ENCODE data around the gene TEKT5.
"Not testable (repeated sequence)": the region's sequence is repeated elsewhere in the genome, so short reads cannot be mapped to it uniquely, and the experiment has no call there.

Gene TEKT5

DNA sequence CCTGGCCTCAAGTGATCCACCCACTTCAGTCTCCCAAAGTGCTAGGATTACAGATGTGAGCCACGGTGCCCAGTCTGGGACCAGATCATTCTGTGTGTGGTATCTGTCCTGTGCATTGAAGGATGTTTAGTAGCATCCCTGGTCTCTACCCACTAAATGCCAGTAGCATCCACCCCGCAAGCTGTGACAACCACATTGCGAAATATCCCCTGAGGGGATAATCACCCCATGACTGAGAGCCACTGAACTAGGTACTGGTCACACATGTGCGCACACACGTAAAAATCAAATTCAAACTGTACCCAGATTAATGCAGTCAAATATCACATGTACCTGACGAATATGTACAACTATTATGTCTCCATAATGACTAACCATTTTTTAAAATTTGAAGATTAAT lies 35.8 kb downstream of the TEKT5 start:
- peaks cover 5% of the 10 kb centered on the region; the same call in 1 of the 2 replicates for H3K9me3 ChIP-seq (ENCODE audit: control insufficient read depth, insufficient read depth, low read length)
- no peaks in the 10 kb centered on the region for H3K36me3 ChIP-seq (ENCODE audit: insufficient read depth, low read length)
- no peak overlapping the region for H3K9ac ChIP-seq (ENCODE audit: low read depth, low read length)
- H3K4me1 ChIP-seq (ENCODE audit: insufficient read depth, low read length), result no peaks in the 10 kb centered on the region

DNA sequence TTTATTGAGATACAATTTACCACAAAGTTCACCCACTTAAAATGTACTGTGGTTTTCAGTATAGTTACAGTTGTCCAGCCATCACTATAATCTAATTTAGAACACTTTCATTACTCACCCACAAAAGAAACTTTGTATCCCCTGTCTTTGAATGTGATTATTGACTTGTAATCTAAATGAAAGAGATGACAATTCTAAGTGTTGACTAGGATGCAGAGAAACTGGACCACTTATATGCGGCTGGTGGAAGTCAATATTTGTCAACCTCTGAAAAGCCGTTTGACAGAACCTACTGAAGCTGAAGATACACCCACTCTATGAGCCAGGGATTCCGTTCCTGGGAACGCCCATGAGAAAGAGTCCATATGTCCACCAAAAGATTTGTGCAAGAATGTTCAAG lies 36.8 kb downstream of the TEKT5 start:
- Histone ChIP-seq H3K9me3 (ENCODE audit: control insufficient read depth, insufficient read depth, low read length) (peaks cover 5% of the 10 kb centered on the region; the same call in 1 of the 2 replicates), H3K9ac (ENCODE audit: low read depth, low read length) (no peak overlapping the region), H3K36me3 (ENCODE audit: insufficient read depth, low read length) (no peaks in the 10 kb centered on the region), H3K4me1 (ENCODE audit: insufficient read depth, low read length) (no peaks in the 10 kb centered on the region)

GRCh38 chr16:10656618-10657017 lies 38.1 kb downstream of the TEKT5 start:
- no peaks in the 10 kb centered on the region for H3K9me3 ChIP-seq (ENCODE audit: control insufficient read depth, insufficient read depth, low read length)
- H3K36me3 ChIP-seq (ENCODE audit: insufficient read depth, low read length), result no peaks in the 10 kb centered on the region
- H3K4me1 ChIP-seq (ENCODE audit: insufficient read depth, low read length), result no peaks in the 10 kb centered on the region
- no peak overlapping the region for H3K9ac ChIP-seq (ENCODE audit: low read depth, low read length)

GRCh38 chr16:10655415-10655977 lies 39.2 kb downstream of the TEKT5 start:
- no peak overlapping the region for H3K9ac ChIP-seq (ENCODE audit: low read depth, low read length)
- no peaks in the 10 kb centered on the region for H3K36me3 ChIP-seq (ENCODE audit: insufficient read depth, low read length)
- no peaks in the 10 kb centered on the region for H3K4me1 ChIP-seq (ENCODE audit: insufficient read depth, low read length)
- no peaks in the 10 kb centered on the region for H3K9me3 ChIP-seq (ENCODE audit: control insufficient read depth, insufficient read depth, low read length)

DNA sequence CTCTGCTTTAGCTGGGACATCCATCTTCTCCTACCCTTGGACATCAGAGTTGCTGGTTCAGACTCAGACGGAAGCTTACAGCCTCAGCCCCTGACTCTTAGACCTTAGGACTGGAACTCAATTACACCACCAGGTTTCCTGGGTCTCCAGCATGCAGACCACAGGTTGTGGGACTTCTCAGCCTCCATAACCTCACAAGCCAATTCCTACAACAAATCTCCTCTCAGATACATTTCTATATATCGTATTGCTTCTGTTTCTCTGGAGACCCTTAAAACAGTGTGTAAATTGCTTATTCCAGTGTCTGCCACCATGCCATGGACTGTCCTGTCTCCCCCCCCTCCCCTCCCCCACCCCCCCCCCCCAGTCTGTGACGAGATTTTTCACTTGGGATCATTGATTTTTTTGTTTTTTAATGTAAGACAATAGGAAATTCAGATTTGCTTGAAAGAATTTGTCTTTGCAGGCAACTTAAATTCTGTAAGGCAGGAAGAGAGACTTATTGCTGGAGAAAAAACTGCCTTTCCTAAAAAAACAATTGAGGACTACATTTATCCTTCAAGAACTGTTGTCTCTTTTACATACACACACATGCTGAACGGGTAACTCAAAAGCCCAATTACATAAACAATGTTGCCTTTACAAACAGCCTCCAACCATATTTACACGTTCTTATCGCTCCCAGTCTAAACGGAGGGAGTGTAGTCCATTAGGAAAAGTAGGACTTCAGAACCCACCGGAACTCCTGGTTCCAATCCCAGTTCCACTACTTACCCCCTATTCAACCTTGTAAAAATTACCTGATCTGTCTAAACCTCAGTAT lies 39.9 kb downstream of the TEKT5 start:
- no peak overlapping the region for H3K9ac ChIP-seq (ENCODE audit: low read depth, low read length)
- no peaks in the 10 kb centered on the region for H3K36me3 ChIP-seq (ENCODE audit: insufficient read depth, low read length)
- no peaks in the 10 kb centered on the region for H3K9me3 ChIP-seq (ENCODE audit: control insufficient read depth, insufficient read depth, low read length)
- H3K4me1 ChIP-seq (ENCODE audit: insufficient read depth, low read length), result no peaks in the 10 kb centered on the region

DNA sequence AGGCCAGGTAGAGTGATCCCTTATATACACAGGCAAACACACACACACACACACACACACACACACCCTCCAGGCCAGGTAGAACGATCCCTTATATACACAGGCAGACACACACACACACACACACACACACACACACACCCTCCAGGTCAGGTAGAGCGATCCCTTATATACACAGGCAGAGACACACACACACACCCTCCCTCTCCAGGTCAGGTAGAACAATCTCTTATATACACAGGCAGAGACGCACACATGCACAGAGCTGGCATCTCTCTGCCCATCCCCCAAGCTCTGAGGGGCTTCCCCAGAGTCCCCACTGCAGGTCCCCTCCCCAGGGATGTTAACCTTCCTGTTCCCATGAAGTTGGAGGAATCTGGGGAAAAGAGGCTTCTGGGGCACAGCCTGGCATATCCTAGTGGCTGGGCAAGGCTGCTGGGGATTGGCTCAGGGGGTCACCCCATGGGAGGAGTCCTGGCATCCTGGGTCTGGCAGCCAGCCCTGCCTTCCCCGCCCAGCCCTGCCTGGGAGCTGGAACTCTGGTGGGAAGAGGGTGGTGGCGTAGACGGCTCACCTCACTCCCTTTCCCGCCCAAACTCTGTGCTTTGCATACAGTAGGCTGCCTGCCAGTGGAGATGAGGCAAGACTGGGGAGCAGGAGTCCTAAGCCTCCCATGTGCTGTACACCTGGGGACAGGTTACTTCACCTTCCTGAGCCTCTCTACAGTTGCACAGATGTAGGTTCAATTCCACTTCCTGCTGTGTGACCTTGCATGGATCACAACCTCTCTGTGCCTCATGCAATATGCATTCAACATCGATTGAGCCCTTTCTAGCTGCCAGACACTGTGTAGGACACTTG lies 41.8 kb downstream of the TEKT5 start:
- H3K4me1 ChIP-seq (ENCODE audit: insufficient read depth, low read length), result no peaks in the 10 kb centered on the region
- H3K36me3 ChIP-seq (ENCODE audit: insufficient read depth, low read length), result no peaks in the 10 kb centered on the region
- no peak overlapping the region for H3K9ac ChIP-seq (ENCODE audit: low read depth, low read length)
- no peaks in the 10 kb centered on the region for H3K9me3 ChIP-seq (ENCODE audit: control insufficient read depth, insufficient read depth, low read length)

DNA sequence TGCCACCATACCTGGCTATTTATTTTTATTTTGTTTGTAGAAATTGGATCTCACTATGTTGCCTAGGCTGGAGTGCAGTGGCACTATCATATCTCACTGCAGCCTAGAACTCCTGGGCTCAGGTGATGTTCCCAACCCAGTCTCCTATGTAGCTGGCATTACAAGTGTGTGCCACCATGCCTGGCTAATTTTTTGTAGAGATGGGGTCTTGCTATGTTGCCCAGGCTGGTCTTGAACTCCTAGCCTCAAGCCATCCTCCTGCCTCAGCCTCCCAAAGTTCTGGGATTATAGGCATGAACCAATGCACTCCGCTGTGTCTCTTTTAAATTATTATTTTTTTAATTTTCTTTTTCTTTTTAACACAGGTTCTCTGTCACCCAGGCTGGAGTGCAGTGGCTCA lies 45.6 kb downstream of the TEKT5 start:
- H3K9ac ChIP-seq (ENCODE audit: low read depth, low read length); H3K9me3 ChIP-seq (ENCODE audit: control insufficient read depth, insufficient read depth, low read length); H3K4me1 ChIP-seq (ENCODE audit: insufficient read depth, low read length); H3K36me3 ChIP-seq (ENCODE audit: insufficient read depth, low read length): not testable (repeated sequence)

GRCh38 chr16:10647721-10648296 lies 46.9 kb downstream of the TEKT5 start:
- Histone ChIP-seq H3K4me1 (ENCODE audit: insufficient read depth, low read length) (peaks cover under 1% of the 10 kb centered on the region), H3K9me3 (ENCODE audit: control insufficient read depth, insufficient read depth, low read length) (no peaks in the 10 kb centered on the region), H3K9ac (ENCODE audit: low read depth, low read length) (no peak overlapping the region)

GRCh38 chr16:10647264-10647720 lies 47.4 kb downstream of the TEKT5 start:
- Histone ChIP-seq H3K9ac (ENCODE audit: low read depth, low read length) (no peak overlapping the region), H3K36me3 (ENCODE audit: insufficient read depth, low read length) (no peaks in the 10 kb centered on the region), H3K9me3 (ENCODE audit: control insufficient read depth, insufficient read depth, low read length) (no peaks in the 10 kb centered on the region), H3K4me1 (ENCODE audit: insufficient read depth, low read length) (peaks cover 4% of the 10 kb centered on the region)

More at GRCh38 chr16:10647721-10648296, 46.9 kb downstream of the TEKT5 start:
- no peaks in the 10 kb centered on the region for H3K36me3 ChIP-seq (ENCODE audit: insufficient read depth, low read length)

GRCh38 chr16:10646581-10647263 lies 48.0 kb downstream of the TEKT5 start:
- Histone ChIP-seq H3K4me1 (ENCODE audit: insufficient read depth, low read length) (peaks cover 9% of the 10 kb centered on the region), H3K36me3 (ENCODE audit: insufficient read depth, low read length) (no peaks in the 10 kb centered on the region), H3K9ac (ENCODE audit: low read depth, low read length) (no peak overlapping the region), H3K9me3 (ENCODE audit: control insufficient read depth, insufficient read depth, low read length) (no peaks in the 10 kb centered on the region)

- Histone ChIP-seq H3K9me3 (ENCODE audit: control insufficient read depth, insufficient read depth, low read length) (no peaks in the 10 kb centered on the region), H3K36me3 (ENCODE audit: insufficient read depth, low read length) (no peaks in the 10 kb centered on the region), H3K9ac (ENCODE audit: low read depth, low read length) (no peak overlapping the region), H3K4me1 (ENCODE audit: insufficient read depth, low read length) (peaks cover 11% of the 10 kb centered on the region)
These were observed 48.5 kb downstream of the TEKT5 start for GRCh38 chr16:10646228-10646580.

- no peak overlapping the region for H3K9ac ChIP-seq (ENCODE audit: low read depth, low read length)
These were observed 50.6 kb downstream of the TEKT5 start for GRCh38 chr16:10644092-10644491.

GRCh38 chr16:10642964-10643363 lies 51.8 kb downstream of the TEKT5 start:
- H3K36me3 ChIP-seq (ENCODE audit: insufficient read depth, low read length), result no peaks in the 10 kb centered on the region
- peaks cover 11% of the 10 kb centered on the region for H3K4me1 ChIP-seq (ENCODE audit: insufficient read depth, low read length)
- H3K9ac ChIP-seq (ENCODE audit: low read depth, low read length), result no peak overlapping the region
- H3K9me3 ChIP-seq (ENCODE audit: control insufficient read depth, insufficient read depth, low read length), result no peaks in the 10 kb centered on the region

More at GRCh38 chr16:10644092-10644491, 50.6 kb downstream of the TEKT5 start:
- H3K4me1 ChIP-seq (ENCODE audit: insufficient read depth, low read length), result peaks cover 11% of the 10 kb centered on the region
- no peaks in the 10 kb centered on the region for H3K9me3 ChIP-seq (ENCODE audit: control insufficient read depth, insufficient read depth, low read length)
- no peaks in the 10 kb centered on the region for H3K36me3 ChIP-seq (ENCODE audit: insufficient read depth, low read length)
